ENCODE results near the gene RFXANK.
"Not testable (repeated sequence)": the region's sequence is repeated elsewhere in the genome, so short reads cannot be mapped to it uniquely, and the experiment has no call there.

The RFXANK gene

DNA sequence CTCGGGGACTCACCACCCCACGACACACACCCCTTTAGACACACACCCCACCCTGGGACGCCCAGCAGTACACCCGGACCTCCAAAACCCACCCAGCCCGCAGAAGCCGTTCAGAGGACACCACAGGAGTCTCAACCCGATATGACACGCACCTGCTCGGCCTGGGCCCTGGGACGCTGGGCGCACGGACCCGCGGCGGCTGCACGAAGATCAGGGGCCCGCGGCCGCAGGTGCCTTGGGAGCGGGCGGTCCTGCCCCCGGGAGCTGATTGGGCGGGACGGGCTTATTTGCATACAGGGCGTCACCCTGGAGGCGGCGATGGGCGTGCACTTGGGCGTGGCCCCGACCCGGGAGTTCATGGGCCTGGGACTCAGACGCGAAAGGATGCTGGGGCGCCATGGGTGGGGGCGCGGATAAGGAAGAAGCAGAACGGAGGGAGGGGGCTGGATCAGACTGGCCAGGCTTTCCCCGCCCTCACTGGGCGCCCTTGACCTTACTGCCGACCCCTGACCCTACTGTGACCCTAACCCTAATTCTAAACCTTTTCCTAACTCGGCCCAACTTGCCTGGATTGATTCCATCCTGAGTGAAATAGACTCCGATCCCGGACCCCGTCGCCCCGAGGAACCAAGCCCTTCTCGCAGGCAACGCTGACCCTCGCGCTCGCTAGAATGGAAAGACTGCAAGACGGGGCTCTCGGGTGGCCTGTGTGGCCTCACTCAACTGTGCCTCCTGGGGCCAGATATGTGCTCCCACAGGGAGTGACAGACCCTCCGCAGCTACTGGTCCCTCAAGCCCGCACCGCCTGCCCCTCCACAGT lies 21.8 kb upstream of the RFXANK start, which contains the start of gene MEF2B:
Gene MEF2B, minus strand, starts transcription at position 211 of the 820 bp plus-strand sequence. CDS start 19,528 bp downstream, outside the sequence.
- peak; percentile 87 for DNase-seq (ENCODE audit: low spot score)

DNA sequence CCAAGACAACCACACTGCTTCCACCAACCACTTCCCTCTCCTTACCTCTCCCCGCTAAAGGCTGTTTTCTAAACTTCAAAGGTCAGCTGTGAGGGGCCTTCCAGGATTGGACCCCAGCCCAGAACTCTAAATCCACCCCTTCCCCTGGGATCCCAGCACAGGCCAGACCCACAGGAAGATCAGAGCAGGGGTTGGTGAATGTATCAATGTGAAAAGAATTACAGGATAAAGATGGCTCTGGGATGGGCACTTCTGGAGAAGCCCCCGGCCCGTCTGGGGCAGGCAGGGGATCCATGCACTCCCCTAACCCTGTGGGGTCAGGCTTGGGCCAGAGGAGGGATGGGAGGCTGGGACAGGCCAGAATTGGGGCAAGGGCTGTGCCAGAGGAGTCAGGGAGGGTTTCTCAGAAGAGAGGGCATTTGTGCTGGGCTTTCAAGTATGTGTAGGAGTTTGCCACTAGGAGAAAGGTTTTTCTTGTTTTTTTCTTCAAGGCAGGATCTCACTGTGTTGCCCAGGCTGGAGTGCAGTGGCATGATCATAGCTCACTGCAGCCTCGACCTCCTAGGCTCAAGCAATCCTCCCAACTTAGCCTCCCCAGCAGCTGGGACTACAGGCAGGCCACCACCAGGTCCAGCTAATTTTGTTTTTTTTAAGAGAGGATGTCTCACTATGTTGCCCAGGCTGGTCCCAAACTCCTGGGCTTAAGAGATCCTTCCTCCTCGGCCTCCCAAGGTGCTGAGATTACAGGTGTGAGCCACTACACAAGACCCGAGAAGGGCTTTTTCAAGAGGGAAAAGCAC lies 21.0 kb upstream of the RFXANK start:
- DNase-seq (ENCODE audit: low spot score), result no peak

DNA sequence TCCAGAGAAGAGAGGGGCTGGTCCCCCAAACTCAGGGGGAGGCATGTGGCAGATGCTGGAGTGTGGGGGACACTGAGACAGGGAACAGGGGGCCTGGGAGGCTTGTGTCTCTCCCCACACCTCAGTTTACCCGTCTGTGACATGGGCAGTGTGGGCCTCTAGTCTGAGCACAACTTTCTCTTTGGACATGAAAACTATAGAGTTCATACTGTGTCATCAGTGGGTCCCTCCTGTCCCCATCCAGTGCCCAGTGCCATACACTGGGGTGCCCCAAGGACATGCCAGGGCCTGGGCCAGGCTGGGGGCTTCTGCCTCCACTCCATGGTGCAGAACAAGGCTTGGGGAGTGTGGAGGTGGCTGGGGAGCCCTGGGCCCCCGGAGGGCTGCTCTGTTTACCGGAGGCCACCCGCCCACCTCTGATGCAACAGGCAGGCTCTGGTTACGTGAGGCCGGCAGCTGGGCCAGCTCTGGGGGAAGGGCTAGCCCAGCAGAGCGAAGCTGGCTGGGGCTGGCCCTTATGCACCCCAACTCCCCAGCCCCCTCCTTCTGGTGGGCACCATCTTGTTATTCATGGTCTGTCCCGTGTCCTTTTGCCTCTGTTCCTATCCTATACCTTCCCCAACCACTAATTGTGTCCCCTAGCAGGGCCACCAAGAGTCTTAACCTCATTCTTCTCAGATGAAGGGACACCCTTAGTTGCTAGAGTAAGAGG lies 20.1 kb upstream of the RFXANK start:
- no peak for DNase-seq (ENCODE audit: low spot score)

DNA sequence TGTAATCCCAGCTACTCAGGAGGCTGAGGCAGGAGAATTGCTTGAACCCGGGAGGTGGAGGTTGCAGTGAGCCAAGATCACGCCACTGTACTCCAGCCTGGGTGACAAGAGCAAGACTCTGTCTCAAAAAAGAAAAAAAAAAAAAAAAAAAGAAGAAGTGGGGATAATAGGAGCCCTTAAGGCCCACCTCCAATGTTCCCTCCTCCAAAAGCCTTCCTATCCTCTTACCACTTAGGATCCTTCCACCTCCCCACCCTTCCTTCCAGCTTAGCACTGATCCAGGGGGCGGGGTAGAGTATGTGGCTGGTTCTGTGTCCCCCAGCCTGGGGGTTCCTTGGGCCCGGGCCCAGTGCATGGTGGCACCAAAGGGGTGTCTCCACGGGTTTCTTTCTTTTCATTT lies 18.8 kb upstream of the RFXANK start:
- DNase-seq (ENCODE audit: low spot score), result not testable (repeated sequence)

DNA sequence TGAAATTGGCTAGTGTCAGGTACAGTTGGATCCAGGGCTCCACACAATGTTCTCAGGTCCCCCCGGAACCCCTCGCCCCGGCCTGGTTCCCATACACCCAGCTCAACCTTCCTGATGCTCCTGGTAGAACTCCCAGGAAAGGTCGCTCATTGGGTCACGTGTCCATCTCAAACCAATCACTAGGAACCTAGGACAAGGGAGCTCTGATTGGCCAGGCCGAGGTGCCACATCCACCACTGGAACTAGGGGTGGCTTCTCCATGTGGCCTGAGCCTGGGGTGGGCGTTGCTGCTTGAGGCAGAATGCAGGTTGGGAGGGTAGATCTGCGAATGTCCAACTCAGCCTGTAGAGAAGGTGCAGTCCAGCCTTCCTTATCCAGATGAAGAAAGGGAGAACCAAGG lies 15.1 kb upstream of the RFXANK start:
- no peak for DNase-seq (ENCODE audit: low spot score)

DNA sequence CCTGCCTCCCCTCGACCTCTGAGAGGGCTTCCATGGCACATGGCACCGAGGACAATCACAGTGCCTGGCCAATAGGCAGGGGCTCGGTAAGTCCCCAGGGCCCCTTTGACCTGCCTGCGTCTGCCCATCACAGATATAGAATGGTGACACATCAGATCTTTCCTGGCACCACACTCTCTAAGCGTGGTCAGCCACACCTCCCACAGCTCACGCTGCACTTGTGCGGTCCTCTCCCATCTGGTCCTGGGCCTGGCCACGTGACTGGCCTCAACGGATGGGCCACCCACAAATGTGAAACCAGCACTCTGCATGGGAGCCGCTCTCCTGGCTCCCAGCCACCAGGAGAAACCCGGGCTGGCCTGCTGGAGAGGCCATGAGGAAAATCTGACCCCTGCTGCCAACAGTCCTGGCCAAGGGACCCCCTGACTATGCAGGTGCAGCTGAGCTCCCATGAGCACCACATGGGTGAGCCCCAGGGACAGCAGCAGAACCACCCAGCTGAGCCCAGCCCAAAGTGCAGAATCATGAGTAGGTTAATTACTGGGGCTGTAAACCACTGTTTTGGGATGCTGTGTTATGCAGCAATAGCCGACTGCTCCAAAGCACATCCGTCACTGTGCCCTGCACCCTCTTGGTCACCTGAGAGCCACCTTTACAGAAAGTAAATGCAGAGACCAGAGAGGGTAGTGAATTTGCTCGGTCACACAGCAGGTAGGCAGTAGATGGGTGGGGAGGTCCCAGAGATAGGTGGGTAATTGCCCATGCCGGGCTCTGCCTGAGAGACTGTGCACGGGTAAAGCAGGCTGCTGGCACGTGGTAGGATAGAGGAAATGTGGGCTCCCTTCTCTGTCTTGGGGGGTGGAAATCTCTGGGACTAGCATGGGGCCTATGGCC lies 12.3 kb upstream of the RFXANK start:
- no peak for DNase-seq (ENCODE audit: low spot score)

DNA sequence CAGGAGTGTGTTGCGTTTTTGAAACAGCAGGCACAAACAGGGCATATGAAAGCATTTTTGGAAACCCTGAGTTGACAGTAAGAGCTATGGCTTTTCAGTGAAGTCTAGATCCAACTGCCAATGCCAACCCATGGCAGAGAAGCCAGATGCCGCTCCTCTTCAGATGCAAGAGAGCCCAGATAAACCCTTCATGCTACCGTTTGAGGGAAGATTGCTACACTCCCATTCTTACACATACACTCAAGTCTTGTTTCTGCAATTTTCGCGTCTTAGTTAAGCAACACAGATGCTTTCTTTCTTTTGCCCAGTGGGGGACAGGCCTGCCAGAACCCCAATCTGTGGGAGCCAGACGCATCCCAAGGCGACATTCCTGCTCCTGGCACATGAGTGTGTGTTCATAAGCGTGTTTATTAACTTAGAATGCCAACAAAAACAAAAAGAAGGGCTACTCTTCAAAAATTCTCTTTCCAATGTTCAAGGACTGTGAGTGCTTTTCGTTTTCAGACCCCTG lies 10.5 kb upstream of the RFXANK start:
- no peak for DNase-seq (ENCODE audit: low spot score)

DNA sequence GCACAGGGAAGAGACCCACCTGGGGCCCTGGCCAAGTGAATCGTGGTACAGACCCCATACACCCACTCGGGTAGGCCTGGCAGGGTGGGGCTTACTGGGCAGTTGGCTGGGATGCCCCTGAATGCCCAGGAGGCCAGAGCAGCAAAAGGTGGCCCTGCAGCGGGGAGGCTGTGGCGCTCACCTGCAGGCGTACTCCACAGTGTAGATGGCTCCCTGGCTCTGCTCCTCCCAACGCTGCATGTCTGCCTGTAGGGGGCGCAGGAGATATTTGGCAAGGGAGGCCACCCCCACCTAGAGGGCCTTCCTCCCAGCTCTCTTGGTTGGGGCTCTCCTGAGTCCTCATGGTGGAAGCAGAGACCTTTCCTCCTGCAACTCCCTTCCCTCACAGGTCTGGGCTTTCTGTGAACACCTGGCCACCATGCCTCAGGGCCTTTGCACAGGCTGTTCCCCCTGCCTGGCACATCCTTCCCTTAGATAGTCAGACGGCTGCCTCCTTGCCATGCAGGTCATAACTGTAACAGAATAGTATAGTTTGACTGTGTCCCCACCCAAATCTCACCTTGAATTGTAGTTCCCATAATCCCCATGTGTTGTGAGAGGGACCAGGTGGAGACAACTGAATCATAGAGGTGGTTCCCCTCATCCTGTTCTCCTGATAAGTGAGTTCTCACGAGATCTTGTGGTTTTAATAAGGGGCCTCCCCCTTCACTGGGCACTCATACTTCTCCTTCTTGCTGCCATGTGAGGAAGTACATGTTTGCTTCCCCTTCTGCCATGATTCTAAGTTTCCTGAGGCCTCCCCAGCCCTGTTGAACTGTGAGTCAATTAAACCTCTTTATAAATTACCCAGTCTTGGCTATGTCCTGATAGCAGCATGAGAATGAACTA lies 6.0 kb upstream of the RFXANK start:
- DNase-seq (ENCODE audit: low spot score), result peak; percentile 36

DNA sequence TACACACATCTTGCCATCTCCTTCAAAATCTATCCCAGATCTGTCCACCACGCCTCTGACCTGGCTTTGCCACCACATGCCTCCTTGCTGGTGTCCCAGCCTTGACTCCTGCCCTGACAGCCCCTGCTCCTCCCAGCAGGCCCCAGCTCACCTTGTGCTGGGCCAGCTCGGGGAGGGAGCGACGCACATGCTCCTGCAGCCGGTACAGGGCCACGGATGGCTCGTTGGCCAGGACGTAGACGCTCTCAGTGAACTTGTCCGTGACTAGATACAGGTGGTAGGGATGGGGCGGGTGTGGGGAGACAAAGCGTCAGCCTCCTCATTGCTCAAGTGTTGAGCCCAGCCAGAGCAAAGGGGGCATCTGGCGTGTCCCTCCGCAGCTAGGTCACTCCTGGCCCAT lies 5.3 kb upstream of the RFXANK start:
- DNase-seq (ENCODE audit: low spot score), result no peak

DNA sequence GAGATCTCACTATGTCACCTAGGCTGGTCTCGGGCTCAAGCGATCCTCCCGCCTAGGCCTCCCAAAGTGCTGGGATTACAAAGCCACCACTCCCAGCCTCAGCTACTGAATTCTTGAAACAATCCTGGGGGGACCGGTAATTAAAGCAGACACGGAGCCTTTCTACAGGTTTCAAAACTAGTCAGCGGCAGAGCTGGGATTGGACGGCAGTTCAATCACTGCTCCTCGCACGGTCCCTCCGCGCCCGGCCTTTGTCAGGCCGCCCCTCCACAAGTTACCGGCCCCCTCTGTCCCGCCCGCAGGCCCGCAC lies 335 bp upstream of the RFXANK start:
- DNase-seq (ENCODE audit: low spot score), result no peak

DNA sequence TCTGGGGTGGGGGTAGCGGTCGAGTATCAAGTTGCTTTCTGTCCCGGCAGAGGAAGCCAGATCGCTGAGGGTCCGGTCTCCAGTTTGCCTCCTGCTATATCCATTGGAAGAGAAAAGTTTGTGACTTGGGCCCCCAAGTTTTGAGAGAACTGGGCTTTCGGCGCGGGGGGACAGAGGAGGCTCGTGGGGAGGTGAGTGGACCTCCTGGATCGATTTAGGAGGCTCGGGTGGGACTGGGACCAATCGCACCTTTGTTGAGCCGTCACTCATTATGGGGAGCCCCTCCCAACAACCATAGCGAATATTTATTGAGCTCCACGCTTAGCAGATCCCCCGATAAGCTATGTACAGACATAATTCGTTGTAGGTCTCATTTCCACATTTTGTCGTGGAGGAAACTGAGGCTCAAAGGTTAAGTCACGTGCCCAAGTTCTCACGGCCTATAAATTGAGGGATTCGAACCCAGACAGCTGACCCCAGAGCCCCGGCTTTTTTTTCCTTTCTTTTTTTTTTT lies 909 bp downstream of the RFXANK start:
- DNase-seq (ENCODE audit: low spot score), result no peak

DNA sequence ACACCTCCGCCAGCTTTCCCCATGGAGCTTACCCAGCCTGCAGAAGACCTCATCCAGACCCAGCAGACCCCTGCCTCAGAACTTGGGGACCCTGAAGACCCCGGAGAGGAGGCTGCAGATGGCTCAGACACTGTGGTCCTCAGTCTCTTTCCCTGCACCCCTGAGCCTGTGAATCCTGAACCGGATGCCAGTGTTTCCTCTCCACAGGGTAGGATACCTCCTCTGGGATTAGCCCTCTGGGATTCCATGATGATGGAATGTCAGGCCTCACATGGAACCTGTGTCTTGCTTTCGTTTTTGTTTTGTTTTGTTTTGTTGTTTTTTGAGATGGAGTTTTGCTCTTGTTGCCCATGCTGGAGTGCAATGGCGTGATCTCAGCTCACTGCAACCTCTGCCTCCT lies 1.9 kb downstream of the RFXANK start:
- DNase-seq (ENCODE audit: low spot score), result no peak

DNA sequence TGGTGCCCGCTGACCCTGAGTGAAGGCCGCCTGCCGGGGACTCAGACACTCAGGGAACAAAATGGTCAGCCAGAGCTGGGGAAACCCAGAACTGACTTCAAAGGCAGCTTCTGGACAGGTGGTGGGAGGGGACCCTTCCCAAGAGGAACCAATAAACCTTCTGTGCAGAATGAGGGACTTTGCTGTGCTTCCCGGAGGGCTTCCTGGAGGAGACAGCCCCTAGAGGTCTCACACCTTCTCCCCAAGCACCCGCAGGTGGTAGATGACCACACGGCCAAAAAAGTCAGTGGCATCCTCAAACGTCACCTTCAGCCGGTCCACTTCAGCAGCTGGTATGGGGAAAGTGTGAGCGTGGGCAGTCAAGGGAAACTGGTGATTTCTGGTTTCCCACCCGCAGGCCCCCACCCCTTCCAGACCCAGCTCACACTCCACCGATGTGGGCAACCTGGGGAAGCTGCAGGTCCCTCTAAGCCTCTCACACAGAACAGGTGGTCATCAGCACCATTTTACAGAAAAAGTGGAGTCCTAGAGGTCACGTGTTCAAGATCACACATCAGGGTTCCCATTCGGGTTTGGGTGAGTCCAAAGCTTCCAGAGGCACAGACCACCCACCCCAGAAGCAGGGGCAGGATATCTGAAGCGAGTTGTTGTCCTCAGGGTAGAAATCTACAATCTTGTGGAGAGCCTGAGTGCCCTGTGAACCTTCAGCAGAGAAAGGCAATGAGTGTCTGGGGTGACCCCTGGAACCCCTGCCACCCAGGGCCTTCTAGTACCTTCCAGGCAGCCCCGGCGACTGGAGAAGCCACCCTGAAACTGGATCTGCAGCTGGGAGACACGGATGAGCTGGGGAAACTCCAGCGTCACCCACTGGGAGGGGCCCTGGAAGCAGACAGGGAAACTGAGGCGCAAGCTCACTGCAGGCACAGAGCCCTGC lies 9.9 kb downstream of the RFXANK start:
- DNase-seq (ENCODE audit: low spot score), result no peak

DNA sequence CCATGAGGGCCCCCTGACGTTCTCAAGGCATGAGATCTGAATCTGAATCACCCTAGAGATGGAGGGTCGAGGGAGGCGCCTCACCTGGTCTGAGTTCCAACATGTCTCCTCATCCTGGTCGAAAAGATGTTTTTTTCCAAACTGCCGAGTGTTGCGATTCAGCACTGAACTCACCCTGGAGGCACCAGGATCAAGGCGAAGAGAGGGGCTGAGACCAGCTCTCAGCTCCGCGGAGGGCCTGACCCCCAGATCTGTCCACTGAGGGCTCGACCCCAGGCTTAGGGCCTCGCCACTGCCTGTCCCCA lies 10.6 kb downstream of the RFXANK start:
- no peak for DNase-seq (ENCODE audit: low spot score)

DNA sequence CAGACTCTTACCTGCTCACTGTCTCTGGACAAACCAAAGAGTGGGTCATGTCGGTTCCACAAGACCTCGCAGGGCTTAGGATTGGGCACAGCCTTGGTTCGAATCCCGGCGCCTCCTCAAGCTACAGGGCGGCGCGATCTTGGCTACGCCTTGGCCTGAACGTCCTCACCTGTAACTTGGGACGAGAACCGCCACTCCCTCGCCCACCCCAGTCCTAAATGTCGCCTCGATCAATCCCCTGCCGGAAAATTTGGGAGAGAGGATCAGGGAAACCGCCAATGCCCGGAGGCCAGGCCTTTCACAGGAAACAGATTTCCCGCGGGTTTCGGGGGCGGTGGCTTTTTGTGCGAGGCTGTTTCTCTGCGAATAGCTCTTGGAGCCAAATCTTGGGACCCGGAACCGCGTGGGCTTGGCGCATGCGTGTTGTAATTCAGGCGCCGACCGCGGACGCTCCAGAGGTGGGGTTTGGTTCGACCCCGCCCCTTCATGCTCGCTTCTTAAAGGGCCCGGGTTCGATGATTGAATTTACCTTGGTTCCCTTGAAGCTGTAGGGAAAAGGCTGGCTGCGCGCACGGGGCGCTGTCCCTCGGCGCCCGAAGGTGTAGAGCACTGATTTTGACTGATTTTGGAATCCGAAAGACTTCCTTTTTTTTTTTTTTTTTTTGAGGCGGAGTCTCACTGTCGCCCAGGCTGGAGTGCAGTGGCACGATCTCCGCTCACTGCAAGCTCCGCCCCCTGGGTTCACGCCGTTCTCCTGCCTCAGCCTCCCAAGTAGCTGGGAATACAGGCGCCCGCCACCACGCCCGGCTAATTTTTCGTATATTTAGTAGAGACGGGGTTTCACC lies 11.2 kb downstream of the RFXANK start, which contains the start of gene NR2C2AP:
Gene NR2C2AP, minus strand, starts transcription at position 403 of the 845 bp plus-strand sequence. Its CDS starts 354 bp downstream, at position 49.
- DNase-seq (ENCODE audit: low spot score), result peak; percentile 99

DNA sequence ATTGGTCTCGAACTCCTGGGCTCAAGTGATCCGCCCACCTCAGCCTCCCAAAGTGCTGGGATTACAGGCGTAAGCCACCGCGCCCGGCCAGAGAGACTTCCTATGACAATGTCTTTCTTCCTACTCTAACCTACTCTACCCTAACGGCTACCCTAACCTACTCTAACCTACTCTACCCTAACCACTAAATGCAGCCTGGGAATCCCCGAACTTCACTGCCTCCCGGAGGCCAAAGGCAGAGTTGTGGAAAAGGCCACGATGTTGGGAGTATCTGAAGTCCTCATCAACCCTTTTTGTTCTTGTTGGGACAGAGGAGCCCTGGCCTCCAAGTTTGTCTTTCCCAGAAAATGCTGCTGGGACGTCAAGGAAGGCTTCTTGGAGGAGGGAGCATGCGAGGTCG lies 12.1 kb downstream of the RFXANK start:
- DNase-seq (ENCODE audit: low spot score), result no peak

DNA sequence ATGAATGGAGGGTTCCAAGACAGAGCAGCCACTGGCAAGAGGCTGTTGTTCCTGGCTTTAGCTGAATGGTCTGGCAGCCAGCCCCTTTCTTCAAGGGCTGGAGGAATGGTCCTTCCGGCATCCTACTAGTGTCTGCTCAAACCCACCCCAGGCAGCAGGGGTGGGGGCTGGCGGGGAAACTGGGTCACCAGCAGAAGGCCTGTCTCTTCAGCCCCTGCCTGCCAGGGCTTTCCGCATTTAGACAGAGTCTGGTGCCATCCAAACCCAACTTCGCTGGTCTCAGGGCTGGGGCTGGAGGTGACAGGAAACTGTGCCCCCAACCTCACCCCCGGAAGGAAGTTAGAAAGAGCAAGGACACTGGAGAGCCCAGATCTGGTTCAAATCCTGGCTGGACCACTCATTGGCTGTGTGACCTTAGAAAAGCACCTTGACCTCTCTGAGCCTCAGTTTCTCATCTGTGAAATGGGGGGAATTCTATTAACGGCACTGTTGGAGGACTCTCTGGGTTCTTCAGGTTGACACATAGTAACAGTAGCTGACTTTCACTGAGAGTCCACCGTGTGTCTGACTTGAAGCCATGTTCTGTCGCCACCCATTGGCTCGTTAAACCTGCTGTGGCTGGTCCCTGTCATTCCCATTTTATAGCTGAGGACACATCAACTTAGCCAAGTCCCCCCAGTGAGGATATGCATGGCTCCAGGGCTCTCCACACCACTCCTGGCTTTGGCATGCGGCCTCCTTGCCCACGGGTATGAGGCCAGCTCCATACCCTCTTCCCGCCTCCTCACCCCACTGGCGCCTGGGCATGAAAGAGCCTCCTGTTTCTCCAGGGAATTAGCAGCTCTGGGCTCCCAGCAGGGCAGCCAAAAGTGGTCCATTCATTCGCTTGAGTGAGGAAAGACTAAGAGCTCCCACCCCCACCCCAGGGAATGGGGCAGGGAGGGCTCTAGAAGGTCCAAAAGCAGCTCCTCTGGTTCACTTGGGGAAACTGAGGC lies 13.7 kb downstream of the RFXANK start:
- no peak for DNase-seq (ENCODE audit: low spot score)

Measured in AG08395 (cell line).